NOMO-1 treated with dmso at 0.1 percent for 144 hours (cell line): ENCODE data around the gene CAMK4.

ENCODE experiments used
- DNase-seq: peaks from one replicate; lab custom pipeline; 2025; ENCODE audit not compliant: unreplicated experiment; lab: John Stamatoyannopoulos, UW

CAMK4 gene

GRCh38 chr5:111478898-111479297, 254.7 kb downstream of the CAMK4 start:
- DNase-seq: no peak

DNA sequence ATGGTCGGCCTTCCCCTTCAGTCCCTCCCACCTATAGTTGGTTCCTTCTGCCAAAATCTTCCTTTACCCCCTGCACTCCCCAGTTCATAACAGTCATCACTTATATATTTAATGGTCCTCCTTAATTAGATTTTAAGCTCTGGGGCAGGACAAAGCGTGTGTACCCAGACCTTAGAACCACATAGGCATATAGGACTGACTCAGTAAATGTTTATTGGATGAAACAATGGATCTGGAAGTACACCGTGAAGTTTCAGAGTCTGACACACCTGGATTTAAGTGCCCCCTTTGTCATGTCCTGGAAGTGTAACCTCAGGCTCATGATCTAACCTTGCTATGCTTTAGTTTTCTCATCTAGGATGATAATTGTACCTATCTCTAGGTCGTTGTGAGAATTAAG, 256.2 kb downstream of the CAMK4 start:
- DNase-seq: no peak

GRCh38 chr5:111486055-111486454, 261.9 kb downstream of the CAMK4 start:
- DNase-seq: no peak

DNA sequence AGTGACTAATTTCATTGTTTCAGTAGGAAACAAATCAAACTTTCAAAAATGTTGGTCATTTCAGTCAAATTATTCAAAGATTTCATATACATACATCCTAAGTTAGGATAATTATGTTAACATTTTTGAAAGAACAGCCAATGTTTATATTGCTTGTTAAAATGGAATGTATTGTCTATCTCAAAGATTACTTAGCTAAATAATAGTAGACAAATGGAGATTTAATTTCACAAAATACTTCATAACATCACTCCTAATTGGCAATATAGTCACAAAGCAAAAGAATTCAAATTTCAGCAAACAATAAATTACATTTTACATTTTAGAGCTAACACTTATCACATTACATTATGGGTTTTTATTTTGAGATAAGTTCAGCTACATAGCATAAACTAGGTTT, 262.7 kb downstream of the CAMK4 start:
- no peak for DNase-seq

- DNase-seq: no peak
Observed at GRCh38 chr5:111488353-111488752, 264.2 kb downstream of the CAMK4 start.

GRCh38 chr5:111493031-111493430, 268.8 kb downstream of the CAMK4 start:
- DNase-seq: no peak

DNA sequence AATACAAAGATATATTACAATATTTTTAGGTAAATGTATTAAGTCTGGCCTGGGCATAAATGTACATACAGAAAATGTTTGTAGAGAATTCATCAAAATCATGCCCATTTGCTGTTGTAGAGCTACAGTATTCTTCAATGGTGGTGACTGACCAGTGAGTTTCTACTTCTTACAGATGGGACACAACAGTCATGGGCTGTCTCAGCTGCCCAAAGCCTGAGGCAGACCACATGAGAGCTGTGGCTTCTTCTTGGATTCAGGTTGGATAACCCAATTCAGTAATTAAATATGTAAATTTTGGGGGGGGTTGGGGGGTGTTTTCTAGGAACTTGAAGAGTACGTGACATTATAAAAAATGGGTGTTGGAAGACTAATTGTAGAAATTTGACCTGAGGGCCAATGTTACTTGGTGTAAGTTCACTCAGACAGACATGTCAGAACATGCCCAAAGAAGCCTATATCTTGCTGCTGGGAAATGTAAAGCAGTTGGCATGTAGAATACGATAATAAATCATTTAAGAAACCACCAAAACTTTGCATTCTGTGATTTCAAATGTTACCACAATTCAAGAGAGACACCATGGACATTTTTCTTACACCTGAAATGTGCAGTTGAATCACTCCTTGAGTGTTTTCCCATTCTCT, 270.3 kb downstream of the CAMK4 start:
- DNase-seq: no peak

DNA sequence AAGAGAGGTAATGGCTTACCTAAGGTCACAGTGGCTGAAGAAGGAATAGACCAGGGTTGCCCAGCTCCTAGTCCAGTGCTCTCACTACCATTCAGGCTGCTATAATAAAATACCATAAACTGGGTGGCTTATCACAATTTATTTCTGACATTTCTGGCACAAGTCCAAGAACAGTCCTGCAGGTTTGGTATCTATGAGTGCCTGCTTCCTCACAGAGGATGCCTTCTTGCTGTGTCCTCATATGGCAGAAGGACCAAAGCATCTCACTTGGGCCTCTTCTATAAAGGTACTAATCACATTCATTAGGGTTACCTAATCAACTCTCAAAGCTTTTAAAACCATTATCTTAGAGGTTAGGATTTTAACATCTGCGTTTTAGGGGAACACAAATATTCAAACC, 271.0 kb downstream of the CAMK4 start:
- no peak for DNase-seq

DNA sequence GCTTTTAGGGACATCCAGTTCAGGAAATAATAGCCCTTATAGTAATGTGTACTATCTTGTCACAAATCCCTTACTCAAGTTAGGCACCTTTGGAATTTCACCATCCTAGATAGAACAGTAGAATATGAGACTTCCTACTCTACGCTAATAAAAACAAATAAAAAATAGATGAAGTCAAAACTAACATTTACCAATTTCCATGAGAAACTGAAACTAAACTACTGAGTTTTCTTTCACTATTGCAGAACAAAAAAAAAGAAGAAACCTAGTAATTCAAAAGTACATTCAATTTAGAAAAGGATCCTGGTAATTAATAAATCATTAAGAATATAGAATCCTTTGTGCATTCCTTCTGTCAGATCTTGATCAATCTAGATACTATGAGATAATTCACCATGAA, 274.2 kb downstream of the CAMK4 start:
- no peak for DNase-seq

DNA sequence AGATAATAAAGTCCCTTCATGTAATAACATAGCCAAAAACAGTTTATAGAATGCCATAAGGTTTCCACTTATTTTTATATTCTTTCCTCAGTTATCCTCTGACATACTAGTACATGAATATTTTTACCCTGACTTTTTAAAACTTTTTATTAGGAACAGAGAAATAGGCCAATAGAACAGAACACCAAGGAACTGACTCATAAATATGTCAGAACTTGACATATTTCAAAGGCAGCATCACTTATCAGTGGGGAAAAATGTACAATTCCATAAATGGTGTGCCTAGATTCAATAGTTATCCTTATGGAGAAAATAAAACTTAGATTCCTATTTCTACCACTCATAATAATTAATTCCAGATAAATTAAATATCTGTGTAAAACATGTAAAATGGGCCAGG, 278.8 kb downstream of the CAMK4 start:
- DNase-seq: no peak

DNA sequence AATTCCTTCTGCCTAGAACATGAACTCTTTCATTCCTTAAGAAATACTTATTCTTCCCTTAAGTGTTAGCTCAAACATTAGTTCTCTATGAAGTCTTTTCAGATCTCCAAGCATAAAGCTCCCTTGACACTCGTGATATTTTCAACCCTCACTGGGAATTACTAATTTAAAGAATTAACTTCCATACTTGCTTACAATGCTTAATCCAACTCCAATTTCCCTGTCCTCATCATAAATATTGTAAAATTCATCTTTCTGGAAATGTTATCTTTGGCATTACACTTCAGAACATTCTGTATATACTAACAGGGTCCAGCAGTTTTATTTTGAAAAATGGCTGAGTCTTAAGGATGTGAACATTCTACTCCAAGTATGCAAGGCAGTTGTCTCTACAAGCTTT, 280.9 kb downstream of the CAMK4 start:
- DNase-seq: no peak

GRCh38 chr5:111507276-111507675, 283.1 kb downstream of the CAMK4 start:
- no peak for DNase-seq

DNA sequence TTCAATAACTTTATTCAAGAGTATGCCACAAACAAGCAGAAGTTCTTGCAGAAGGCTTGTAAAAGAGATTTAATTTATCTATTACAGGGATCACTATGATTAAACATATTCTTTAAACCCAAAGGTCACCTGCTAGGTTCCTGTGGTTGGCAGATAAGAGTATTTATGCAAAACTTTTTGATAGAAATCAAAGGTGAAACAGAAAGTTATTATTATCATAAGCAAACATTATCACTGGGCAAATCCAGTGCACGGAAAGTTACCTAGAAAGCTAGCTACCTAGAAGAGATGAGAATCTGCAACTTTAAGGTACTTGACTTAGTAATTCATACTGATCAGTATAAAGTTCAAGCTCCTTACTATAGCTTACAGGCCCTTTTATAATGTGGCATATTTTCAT, 284.9 kb downstream of the CAMK4 start:
- no peak for DNase-seq

DNA sequence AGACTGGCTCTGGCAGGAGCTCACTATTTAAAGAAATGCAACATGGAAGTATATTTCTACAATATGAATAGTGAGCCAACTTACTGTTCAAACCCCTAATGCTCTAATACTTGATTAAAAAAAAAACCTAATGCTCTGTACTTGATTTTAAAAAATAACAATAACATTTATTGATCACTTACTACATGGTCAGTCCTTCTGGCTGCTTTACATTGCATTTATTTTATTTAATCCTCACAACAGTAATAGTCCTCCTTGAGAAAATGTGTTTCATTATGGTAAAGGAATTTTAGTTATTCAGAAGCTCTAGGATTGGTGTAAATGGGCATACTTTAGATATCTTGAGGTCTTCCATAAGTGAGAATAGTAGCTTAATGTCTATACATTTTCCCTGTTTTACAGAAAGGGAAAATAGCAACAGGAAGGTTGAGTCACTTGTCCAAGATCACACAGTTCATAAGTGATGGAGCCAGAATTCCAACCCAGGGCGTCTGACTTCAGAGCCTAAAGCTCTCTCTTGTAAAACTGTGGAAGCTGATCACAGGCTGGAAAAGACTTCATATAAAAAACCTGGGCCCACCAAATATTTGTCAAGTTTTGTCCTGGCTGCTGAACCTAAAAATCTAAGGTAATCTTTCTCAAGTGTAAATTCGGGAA, 287.1 kb downstream of the CAMK4 start:
- DNase-seq: no peak

DNA sequence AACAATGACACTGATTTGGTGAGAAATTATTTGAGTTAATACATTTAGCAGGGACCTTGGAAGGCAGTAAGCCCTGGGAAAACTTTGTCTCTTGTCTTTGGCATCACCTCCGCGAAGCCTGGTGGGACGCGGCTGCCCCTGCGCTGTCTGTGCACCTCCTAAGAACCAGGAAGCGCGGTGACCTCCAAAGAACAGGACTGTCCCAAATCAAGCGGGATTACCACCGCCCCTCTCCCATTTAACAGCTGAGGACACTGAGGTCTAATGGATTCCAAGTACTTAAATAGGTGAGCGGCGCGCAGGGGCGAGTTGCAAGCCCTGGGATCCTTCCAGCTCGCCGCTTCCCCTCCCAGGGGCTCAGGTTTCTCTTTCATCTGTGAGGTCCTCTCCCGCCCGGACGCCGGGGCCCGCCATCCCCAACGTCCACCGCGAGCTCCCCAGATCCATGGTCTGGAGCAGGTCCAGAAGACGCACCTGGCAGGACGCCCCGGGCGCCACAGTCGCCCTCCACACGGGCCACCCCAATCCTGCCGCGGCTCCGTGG, 287.7 kb downstream of the CAMK4 start:
- no peak for DNase-seq

DNA sequence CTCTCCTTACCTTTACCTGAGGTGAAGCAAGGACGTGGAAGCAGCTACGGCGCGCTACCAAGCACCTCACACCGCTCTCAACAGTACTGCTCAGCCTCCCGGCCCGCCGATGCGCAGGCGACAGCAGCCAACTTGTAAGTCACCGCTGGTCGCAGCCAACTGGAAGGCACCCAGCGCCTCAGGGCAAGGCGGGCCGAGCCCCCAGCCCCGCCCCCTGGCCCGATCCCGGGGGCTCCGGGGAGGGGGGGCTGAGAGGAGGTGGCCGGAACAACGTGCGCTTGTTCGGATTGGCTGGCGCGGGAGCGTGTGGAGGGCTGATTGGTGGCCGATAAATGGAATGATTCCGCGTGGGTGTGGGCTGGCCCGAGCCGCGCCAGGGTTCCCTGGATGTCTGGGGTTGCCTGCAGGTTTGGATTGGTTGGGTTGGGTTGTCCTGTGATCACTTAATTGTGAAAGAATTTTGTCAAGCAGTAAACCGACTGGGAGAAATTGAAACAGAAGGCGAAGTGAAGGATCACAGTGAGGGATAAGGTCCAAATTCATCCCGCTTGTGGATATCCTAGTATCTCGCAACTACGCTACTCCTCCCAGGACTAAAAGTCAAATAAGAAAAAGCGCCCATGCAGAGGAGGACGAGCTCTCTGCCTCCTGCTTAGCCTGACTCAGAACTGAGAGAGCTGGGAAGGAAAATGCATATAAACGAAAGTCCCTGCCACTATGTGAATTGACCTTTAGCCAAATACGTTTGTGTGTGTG, 288.4 kb downstream of the CAMK4 start, which contains the start of gene STARD4:
Gene STARD4 (minus strand): TSS at position 161 of the 756 bp plus-strand sequence. CDS start 5,102 bp downstream, outside the sequence.
- DNase-seq: peak; percentile 97

DNA sequence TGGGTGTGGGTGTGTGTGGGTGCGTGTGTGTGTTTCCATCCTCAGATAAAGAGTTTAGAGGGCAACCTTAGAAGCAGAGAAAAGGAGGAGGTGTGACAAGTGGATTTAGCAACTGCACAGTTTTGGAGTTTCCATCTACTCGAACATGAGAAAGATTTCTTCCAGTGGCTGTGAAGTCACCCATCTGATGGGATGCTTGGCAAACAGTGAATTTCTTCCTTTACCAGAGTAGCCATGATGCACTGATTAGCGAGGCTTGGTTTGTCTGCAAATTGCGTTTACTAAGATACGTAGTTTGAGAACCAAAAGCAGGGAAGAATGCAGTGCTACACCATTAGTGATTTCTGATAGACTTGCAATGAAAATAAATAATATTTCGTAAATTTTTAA, 288.9 kb downstream of the CAMK4 start:
- DNase-seq: no peak

DNA sequence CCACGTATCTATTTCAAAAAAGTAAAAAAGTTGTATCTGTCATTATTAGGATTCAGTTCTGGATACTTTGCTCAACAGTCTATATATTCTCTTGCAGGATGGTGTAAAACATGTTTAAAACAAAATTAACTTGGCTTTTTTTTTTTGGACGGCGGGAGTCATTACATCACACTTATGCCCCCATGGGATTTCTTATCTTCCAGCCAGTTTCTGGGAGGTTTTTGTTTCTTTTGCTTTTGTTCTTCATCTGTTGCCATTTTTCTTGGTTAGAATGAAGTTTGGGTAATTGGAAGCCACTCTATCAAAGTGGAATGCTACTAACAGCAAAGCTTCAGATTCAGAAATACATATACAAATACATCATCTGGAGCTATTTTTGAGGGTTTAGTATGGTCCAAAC, 289.9 kb downstream of the CAMK4 start:
- DNase-seq: no peak

- DNase-seq: no peak
Observed at GRCh38 chr5:111517853-111518501, 293.8 kb downstream of the CAMK4 start.

GRCh38 chr5:111518777-111519176, 294.6 kb downstream of the CAMK4 start:
- DNase-seq: no peak

- DNase-seq: no peak
Observed at GRCh38 chr5:111520908-111521307, 296.7 kb downstream of the CAMK4 start.
